ENCODE results near the gene KLK8.

GRCh38 chr19:51010066-51010795 is 8.8 kb upstream of the KLK8 start:
- TF ChIP-seq CTCF (IDR thresholded peaks at IDR 0.05): no peak
- TF ChIP-seq POLR2A (IDR thresholded peaks at IDR 0.05): no peak
- no peak for TF ChIP-seq EP300 (IDR thresholded peaks at IDR 0.05)
- TF ChIP-seq POLR2AphosphoS5 (IDR thresholded peaks at IDR 0.05): no peak

All from upper lobe of left lung (tissue), 4 donors.